HEK293 (cell line): ENCODE measurements around the gene CCNB1IP1.

Source experiments
- CTCF ChIP-seq: fragments of 450-650 bp; formaldehyde crosslinking; IDR thresholded peaks from 2 replicates; pipeline ENCODE4 v1.5.1; 2016; ENCODE audit warnings: missing biosample characterization, missing genetic modification characterization
- PRDM1 ChIP-seq: fragments of 450-650 bp; formaldehyde crosslinking; IDR thresholded peaks from 2 replicates; pipeline ENCODE4; 2016; ENCODE audit warnings: missing biosample characterization, missing genetic modification characterization
- PRDM4 ChIP-seq: fragments of 450-650 bp; formaldehyde crosslinking; IDR thresholded peaks from 2 replicates; pipeline ENCODE4 v1.5.1; 2017; ENCODE audit warnings: missing biosample characterization, missing genetic modification characterization
- YY1 ChIP-seq: fragments of 450-650 bp; formaldehyde crosslinking; IDR thresholded peaks from 2 replicates; pipeline ENCODE4 v1.5.1; 2018; ENCODE audit warnings: missing biosample characterization, missing genetic modification characterization
- ZFP41 ChIP-seq: fragments of 450-650 bp; formaldehyde crosslinking; IDR thresholded peaks from 2 replicates; pipeline ENCODE4 v1.5.1; 2016; ENCODE audit warnings: missing biosample characterization, missing genetic modification characterization, borderline replicate concordance
- ZNF148 ChIP-seq: fragments of 450-650 bp; formaldehyde crosslinking; IDR thresholded peaks from 2 replicates; pipeline ENCODE4 v1.5.0; 2017; ENCODE audit warnings: missing biosample characterization, missing genetic modification characterization, borderline replicate concordance
- ZNF157 ChIP-seq: fragments of 450-650 bp; formaldehyde crosslinking; IDR thresholded peaks from 2 replicates; pipeline ENCODE4 v1.5.1; 2016; ENCODE audit warnings: missing biosample characterization, missing genetic modification characterization
- ZNF274 ChIP-seq, 2 experiments: fragments of 200-500 bp in 1 of 2; fragments of 450-650 bp in 1 of 2; sonication (Bioruptor generic) in 1 of 2; formaldehyde crosslinking in 1 of 2; IDR thresholded peaks; 2 replicates each; pipeline versions ENCODE4 v1.5.1 to v1.6.1; 2014 to 2016; ENCODE audit warnings: borderline replicate concordance in 1 of 2, inconsistent platforms in 1 of 2, low read length in 1 of 2, missing biosample characterization in 1 of 2, missing genetic modification characterization in 1 of 2
- ZNF449 ChIP-seq: fragments of 450-650 bp; formaldehyde crosslinking; IDR thresholded peaks from 2 replicates; pipeline ENCODE4 v1.5.1; 2017; ENCODE audit warnings: missing biosample characterization, mild to moderate bottlenecking, missing genetic modification characterization, moderate library complexity
- ZNF513 ChIP-seq: fragments of 450-650 bp; IDR thresholded peaks from 2 replicates; pipeline ENCODE4 v1.5.1; 2018; ENCODE audit warnings: missing biosample characterization, missing genetic modification characterization
- ZNF626 ChIP-seq: fragments of 450-650 bp; sonication (Bioruptor Pico); formaldehyde crosslinking; IDR thresholded peaks from 2 replicates; pipeline ENCODE4 v1.5.1; 2018; ENCODE audit warnings: missing biosample characterization, missing genetic modification characterization, inconsistent platforms
- ZSCAN5A ChIP-seq: fragments of 450-650 bp; formaldehyde crosslinking; IDR thresholded peaks from 2 replicates; pipeline ENCODE4 v1.5.1; 2016; ENCODE audit warnings: missing biosample characterization, missing genetic modification characterization

GRCh38 chr14:20356422-20356821 is 23.3 kb upstream of the CCNB1IP1 start:
- TF ChIP-seq CTCF (tag by site-specific recombination): no peak
- TF ChIP-seq ZSCAN5A (tag by site-specific recombination): no peak
- TF ChIP-seq ZFP41 (tag by site-specific recombination): no peak
- TF ChIP-seq ZNF449 (tag by site-specific recombination): no peak
- TF ChIP-seq PRDM1: no peak
- no peak for TF ChIP-seq ZNF274 (IDR thresholded peaks at IDR 0.05; ENCODE audit: low read length)
- no peak for TF ChIP-seq ZNF274 (tag by site-specific recombination; IDR thresholded peaks at IDR 0.05; ENCODE audit: borderline replicate concordance)
- no peak for TF ChIP-seq ZNF148
- TF ChIP-seq PRDM4 (tag by site-specific recombination): no peak
- no peak for TF ChIP-seq ZNF626
- TF ChIP-seq ZNF157: no peak
- TF ChIP-seq YY1 (tag by site-specific recombination): no peak
- no peak for TF ChIP-seq ZNF513 (tag by site-specific recombination)
